NT2/D1 (cell line): ENCODE data around the gene PPA2.

ENCODE experiments used
- YY1 ChIP-seq: IDR thresholded peaks from 2 replicates; pipeline ENCODE4 v1.6.1; 2011; ENCODE audit not compliant: insufficient read length, insufficient read depth
- ZNF274 ChIP-seq: IDR thresholded peaks from 2 replicates; pipeline ENCODE4 v1.6.1; 2011; ENCODE audit warnings: mild to moderate bottlenecking, low read depth, low read length

DNA sequence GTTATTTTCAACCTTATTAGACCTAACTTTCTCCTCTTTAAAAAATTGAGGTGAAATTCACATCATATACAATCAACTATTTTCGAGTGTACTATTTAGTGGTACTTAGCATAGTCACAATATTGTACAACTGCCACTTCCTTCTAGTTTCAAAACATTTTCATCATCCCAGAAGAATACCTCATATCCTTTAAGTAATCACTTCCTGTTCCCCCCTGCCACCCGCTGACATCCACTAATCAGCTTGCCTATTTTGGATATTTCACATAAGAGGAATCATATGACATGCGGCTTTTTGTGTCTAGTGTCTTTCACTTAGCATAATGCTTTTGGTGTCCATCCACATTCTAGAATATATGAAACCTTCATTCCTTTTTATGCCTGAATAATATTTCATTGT lies 10.0 kb upstream of the PPA2 start:
- TF ChIP-seq YY1 (no peak), ZNF274 (no peak)
